Transverse colon (tissue), 4 donors: ENCODE data around the gene PDSS2. TPM values are rescaled to one million over a fixed set of nuclear protein-coding genes. Genes with fewer than 3 reads are reported as not detected.

Source experiments
- DNase-seq: peaks from one replicate; pipeline ENCODE4 v3.0.0-alpha.2; 2019
- H3K27ac ChIP-seq, 4 donors: fragments of 200-600 bp; sonication (generic); 2 replicates each; pipeline ENCODE4 v1.5.1; 2016 to 2018; ENCODE audit warnings: inconsistent platforms in 4 of 4
- H3K27me3 ChIP-seq: fragments of 200-600 bp; sonication (generic); 2 replicates; pipeline ENCODE4 v1.5.1; 2017; ENCODE audit warnings: inconsistent platforms
- H3K36me3 ChIP-seq, 4 donors: fragments of 200-600 bp; sonication (generic); 2 replicates each; pipeline ENCODE4 v1.5.1; 2017 to 2019; ENCODE audit warnings: inconsistent platforms in 4 of 4
- H3K4me1 ChIP-seq, 4 donors: fragments of 200-600 bp; sonication (generic); 2 replicates each; pipeline ENCODE4 v1.5.1; 2017 to 2020; ENCODE audit warnings: inconsistent platforms in 4 of 4
- H3K4me3 ChIP-seq, 4 donors: fragments of 200-600 bp; sonication (generic); 1 replicate in 1 of 4; 2 replicates in 3 of 4; pipeline versions ENCODE4 v1.5.1 to v1.6.1; 2017 to 2019; ENCODE audit warnings: inconsistent platforms in 4 of 4
- H3K9me3 ChIP-seq, 2 donors: fragments of 200-600 bp; sonication (generic); 2 replicates each; pipeline ENCODE4 v1.5.1; 2017 to 2019; ENCODE audit warnings: inconsistent platforms in 2 of 2
- EP300 ChIP-seq: sonication (generic); formaldehyde crosslinking; IDR thresholded peaks from one replicate; pipeline ENCODE4 v1.6.1; 2017; ENCODE audit warnings: antibody characterized with exemption, low read depth
- POLR2A ChIP-seq: fragments of 450-650 bp; IDR thresholded peaks from one replicate; pipeline ENCODE4 v1.6.1; 2016; ENCODE audit warnings: antibody characterized with exemption, mild to moderate bottlenecking, moderate library complexity
- POLR2AphosphoS5 ChIP-seq, 3 donors: sonication (generic); formaldehyde crosslinking; IDR thresholded peaks; one replicate each; pipeline ENCODE4 v1.6.1; 2016; ENCODE audit warnings: antibody characterized with exemption in 3 of 3
- WGBS, 2 donors: methylation state at CpG; one replicate each; pipeline ENCODE4 v1.1.5; 2018; ENCODE audit warnings: low coverage in 1 of 2; 5-methylcytosine and 5-hydroxymethylcytosine counted together
- in situ Hi-C, 4 donors: fragments of 200-750 bp; cut with MboI; loops; one replicate each; pipeline versions ENCODE4 v1.15.0 to v1.15.1; 2017; ENCODE audit warnings: low sequenced_read_pairs in 3 of 4, low pct_ligation_motif_present in 1 of 4, low pct_unique_long_range_greater_than_20kb in 1 of 4
- intact Hi-C: fragments of 100-400 bp; cut with DNase I; formaldehyde crosslinking; loops from one replicate; pipeline ENCODE4 v1.15.1; 2023; ENCODE audit warnings: low total_unique reads
- total RNA-seq, 4 donors: library from RNA; depleted of rRNA; stranded (reverse); fragments of >200 nt; gene quantifications; one replicate each; pipeline ENCODE4 v1.1.0, GENCODE V29; 2016
- TF ChIP-seq, protein P1 (sequence below), 5 experiments: fragments of 200-600 bp in 3 of 5; fragments of 450-650 bp in 2 of 5; sonication (generic) in 3 of 5; IDR thresholded peaks; 1 replicate in 2 of 5; 2 replicates in 3 of 5; pipeline ENCODE4 v1.5.1; 2016 to 2017; ENCODE audit warnings: antibody characterized with exemption in 5 of 5, inconsistent platforms in 3 of 5, mild to moderate bottlenecking in 2 of 5, moderate library complexity in 1 of 5

The PDSS2 gene
- total RNA-seq, 4 donors from 2014 or later = 3.0 to 32.5 (median 15.6) TPM

GRCh38 chr6:107345393-107345792 is 114.0 kb downstream of the PDSS2 start:
- no peaks in the 10 kb centered on the region for H3K27me3 ChIP-seq
- no peaks in the 10 kb centered on the region for H3K4me1 ChIP-seq
- intact Hi-C loops = no loop called here
- TF ChIP-seq, protein P1, sequence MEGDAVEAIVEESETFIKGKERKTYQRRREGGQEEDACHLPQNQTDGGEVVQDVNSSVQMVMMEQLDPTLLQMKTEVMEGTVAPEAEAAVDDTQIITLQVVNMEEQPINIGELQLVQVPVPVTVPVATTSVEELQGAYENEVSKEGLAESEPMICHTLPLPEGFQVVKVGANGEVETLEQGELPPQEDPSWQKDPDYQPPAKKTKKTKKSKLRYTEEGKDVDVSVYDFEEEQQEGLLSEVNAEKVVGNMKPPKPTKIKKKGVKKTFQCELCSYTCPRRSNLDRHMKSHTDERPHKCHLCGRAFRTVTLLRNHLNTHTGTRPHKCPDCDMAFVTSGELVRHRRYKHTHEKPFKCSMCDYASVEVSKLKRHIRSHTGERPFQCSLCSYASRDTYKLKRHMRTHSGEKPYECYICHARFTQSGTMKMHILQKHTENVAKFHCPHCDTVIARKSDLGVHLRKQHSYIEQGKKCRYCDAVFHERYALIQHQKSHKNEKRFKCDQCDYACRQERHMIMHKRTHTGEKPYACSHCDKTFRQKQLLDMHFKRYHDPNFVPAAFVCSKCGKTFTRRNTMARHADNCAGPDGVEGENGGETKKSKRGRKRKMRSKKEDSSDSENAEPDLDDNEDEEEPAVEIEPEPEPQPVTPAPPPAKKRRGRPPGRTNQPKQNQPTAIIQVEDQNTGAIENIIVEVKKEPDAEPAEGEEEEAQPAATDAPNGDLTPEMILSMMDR (IDR thresholded peaks at IDR 0.05) = no peak
- TF ChIP-seq POLR2AphosphoS5 (IDR thresholded peaks at IDR 0.05) (no peak), POLR2A (no peak), EP300 (no peak)
- no peak overlapping the region for H3K27ac ChIP-seq
- no peaks in the 10 kb centered on the region for H3K9me3 ChIP-seq
- no peak for DNase-seq
- H3K4me3 ChIP-seq = no peak overlapping the region
- H3K36me3 ChIP-seq = no peaks in the 10 kb centered on the region
- in situ Hi-C loops = no loop called here

GRCh38 chr6:107344981-107345380 is 114.4 kb downstream of the PDSS2 start:
- no peak overlapping the region for H3K4me3 ChIP-seq
- H3K4me1 ChIP-seq = no peaks in the 10 kb centered on the region
- no peaks in the 10 kb centered on the region for H3K36me3 ChIP-seq
- H3K9me3 ChIP-seq = no peaks in the 10 kb centered on the region
- no peak for DNase-seq
- WGBS, 2 donors = 77 to 91% methylated on average over 2 of the region's 2 CpGs
- TF ChIP-seq POLR2A = no peak
- no peak for TF ChIP-seq POLR2AphosphoS5 (IDR thresholded peaks at IDR 0.05)
- TF ChIP-seq EP300 = no peak
- TF ChIP-seq, protein P1 (IDR thresholded peaks at IDR 0.05) = no peak
- in situ Hi-C loops = no loop called here
- no peak overlapping the region for H3K27ac ChIP-seq
- intact Hi-C loops = no loop called here
- no peaks in the 10 kb centered on the region for H3K27me3 ChIP-seq

DNA sequence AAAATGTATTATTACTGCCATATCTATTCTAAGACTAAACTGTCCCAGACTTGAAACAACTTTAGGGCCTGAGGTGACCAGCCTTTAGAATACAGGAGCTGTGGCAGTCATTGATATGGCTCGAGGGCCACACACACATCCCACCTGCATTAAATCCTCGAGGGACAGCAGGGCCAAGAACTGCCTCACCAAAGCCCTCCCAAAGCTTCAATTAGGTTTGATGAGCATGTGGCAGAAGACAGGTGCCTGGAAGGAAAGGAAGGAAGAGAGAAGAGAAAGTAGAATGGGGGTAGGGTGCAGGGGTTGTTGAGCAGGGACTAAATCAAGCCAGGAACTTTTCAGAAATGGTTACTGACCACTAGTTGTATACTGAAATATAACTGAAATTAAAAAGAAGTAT is 115.0 kb downstream of the PDSS2 start:
- in situ Hi-C loops (no loop called here), intact Hi-C loops (no loop called here)
- Histone ChIP-seq H3K4me1 (no peaks in the 10 kb centered on the region), H3K4me3 (no peak overlapping the region), H3K9me3 (no peaks in the 10 kb centered on the region), H3K36me3 (no peaks in the 10 kb centered on the region), H3K27ac (no peak overlapping the region), H3K27me3 (no peaks in the 10 kb centered on the region)
- WGBS, 2 donors = 76 to 77% methylated on average over 2 of the region's 2 CpGs
- no peak for DNase-seq
- TF ChIP-seq POLR2AphosphoS5 (IDR thresholded peaks at IDR 0.05) (no peak), POLR2A (no peak), EP300 (no peak)
- TF ChIP-seq, protein P1 (IDR thresholded peaks at IDR 0.05) = no peak

- WGBS, 2 donors = 87 to 91% methylated on average over 2 of the region's 2 CpGs
Observed at GRCh38 chr6:107342144-107342543, 117.2 kb downstream of the PDSS2 start.

GRCh38 chr6:107340881-107341280 is 118.5 kb downstream of the PDSS2 start:
- Histone ChIP-seq H3K4me3 (no peak overlapping the region), H3K27me3 (no peaks in the 10 kb centered on the region), H3K27ac (no peak overlapping the region), H3K4me1 (peaks cover 0 to 15% (median 2%) of the 10 kb centered on the region in 4 donors), H3K9me3 (no peaks in the 10 kb centered on the region), H3K36me3 (no peaks in the 10 kb centered on the region)
- DNase-seq = no peak
- intact Hi-C loops = no loop called here
- in situ Hi-C loops = no loop called here
- 86 to 92% methylated on average over 1 of the region's 1 CpG for WGBS, 2 donors
- TF ChIP-seq EP300 = no peak
- TF ChIP-seq, protein P1 (IDR thresholded peaks at IDR 0.05) = no peak
- TF ChIP-seq POLR2AphosphoS5 (IDR thresholded peaks at IDR 0.05) = no peak
- TF ChIP-seq POLR2A = no peak

More at GRCh38 chr6:107342144-107342543, 117.2 kb downstream of the PDSS2 start:
- Histone ChIP-seq H3K27ac (no peak overlapping the region), H3K4me3 (no peak overlapping the region), H3K4me1 (peaks cover 0 to 7% (median 2%) of the 10 kb centered on the region in 4 donors), H3K9me3 (no peaks in the 10 kb centered on the region), H3K27me3 (no peaks in the 10 kb centered on the region), H3K36me3 (no peaks in the 10 kb centered on the region)
- no peak for TF ChIP-seq POLR2AphosphoS5 (IDR thresholded peaks at IDR 0.05)
- no peak for TF ChIP-seq EP300
- intact Hi-C loops = no loop called here
- no peak for DNase-seq
- in situ Hi-C loops = no loop called here
